DND-41 (cell line): ENCODE results near the gene ALS2.

ENCODE experiments used
- CTCF ChIP-seq: IDR thresholded peaks from 2 replicates; pipeline ENCODE4 v1.5.1; 2012; ENCODE audit warnings: borderline replicate concordance, low read length, moderate library complexity, mild to moderate bottlenecking; ENCODE audit not compliant: poor library complexity, severe bottlenecking; ENCODE audit errors: extremely low read depth
- EZH2 ChIP-seq: IDR thresholded peaks from 3 replicates; pipeline ENCODE4 v1.6.1; 2012; ENCODE audit warnings: borderline replicate concordance, low read depth, mild to moderate bottlenecking, moderate library complexity, low read length, inconsistent platforms; ENCODE audit not compliant: severe bottlenecking

GRCh38 chr2:201779901-201780673 lies 646 bp downstream of the ALS2 start:
- TF ChIP-seq CTCF, result no peak
- no peak for TF ChIP-seq EZH2
